ENCODE results near the gene CFAP20DC. TPM values are rescaled to one million over a fixed set of nuclear protein-coding genes. Genes with fewer than 3 reads are reported as not detected.
"Not testable (repeated sequence)": the region's sequence is repeated elsewhere in the genome, so short reads cannot be mapped to it uniquely, and the experiment has no call there.

Gene CFAP20DC
- total RNA-seq, 2 experiments from 2014 or later, result 0.89 to 1.2 TPM

- ChIA-PET POLR2A (no interaction called here), CTCF (no interaction called here)
Measured at GRCh38 chr3:58833491-58833890, 216.3 kb downstream of the CFAP20DC start.

DNA sequence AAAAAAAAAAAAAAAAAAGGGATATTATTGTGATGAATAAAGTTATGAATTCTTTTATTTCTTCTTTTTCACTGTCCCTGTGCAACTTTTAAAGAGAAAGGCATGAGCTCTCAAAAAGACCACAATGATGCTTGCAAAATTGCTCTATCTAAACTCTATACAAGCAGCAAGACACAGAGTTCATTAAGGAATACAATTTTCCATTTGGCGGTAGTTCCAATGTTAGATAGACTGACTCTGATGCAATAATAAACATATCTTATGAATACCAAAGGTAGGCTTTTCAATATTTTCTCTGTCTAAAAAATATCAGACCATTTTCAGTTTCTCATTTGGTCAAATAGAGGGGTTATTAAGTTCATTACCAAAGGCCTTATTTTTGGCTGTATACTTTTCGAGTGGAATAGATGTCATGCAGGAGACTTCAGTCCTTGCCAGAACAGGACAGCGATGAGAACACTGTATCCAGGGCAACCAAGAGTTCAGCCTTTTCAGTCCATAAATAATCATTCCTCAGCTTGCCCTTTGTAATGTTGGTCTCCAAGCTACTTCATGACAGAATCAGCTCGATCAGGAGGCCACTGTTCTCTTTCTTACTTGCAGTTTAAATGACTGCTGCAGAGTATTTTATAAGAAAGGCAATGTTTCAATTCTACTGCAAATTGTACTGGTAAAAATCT is 220.4 kb downstream of the CFAP20DC start:
- ChIA-PET POLR2A (no interaction called here), CTCF (interaction anchor here (0.6 kb wide), 1 partner anchor 30 kb away, joined by 5 read pairs; no protein-coding TSS in a partner anchor)

- CTCF ChIA-PET, result interaction anchor here (0.7 kb wide), 1 partner anchor 281 kb away, joined by 3 read pairs; no protein-coding TSS in a partner anchor
Measured at GRCh38 chr3:58824777-58825176, 225.0 kb downstream of the CFAP20DC start.

GRCh38 chr3:58824285-58824684 is 225.5 kb downstream of the CFAP20DC start:
- ChIA-PET CTCF (interaction anchor here (0.7 kb wide), 1 partner anchor 282 kb away, joined by 3 read pairs; no protein-coding TSS in a partner anchor), POLR2A (no interaction called here)

More at GRCh38 chr3:58824777-58825176, 225.0 kb downstream of the CFAP20DC start:
- POLR2A ChIA-PET, result no interaction called here

GRCh38 chr3:58806551-58807244 is 243.1 kb downstream of the CFAP20DC start:
- CTCF ChIA-PET, POLR2A ChIA-PET: not testable (repeated sequence)

- CTCF ChIA-PET, result no interaction called here
- POLR2A ChIA-PET, result no interaction called here
Measured at GRCh38 chr3:58804914-58805313, 244.9 kb downstream of the CFAP20DC start.

DNA sequence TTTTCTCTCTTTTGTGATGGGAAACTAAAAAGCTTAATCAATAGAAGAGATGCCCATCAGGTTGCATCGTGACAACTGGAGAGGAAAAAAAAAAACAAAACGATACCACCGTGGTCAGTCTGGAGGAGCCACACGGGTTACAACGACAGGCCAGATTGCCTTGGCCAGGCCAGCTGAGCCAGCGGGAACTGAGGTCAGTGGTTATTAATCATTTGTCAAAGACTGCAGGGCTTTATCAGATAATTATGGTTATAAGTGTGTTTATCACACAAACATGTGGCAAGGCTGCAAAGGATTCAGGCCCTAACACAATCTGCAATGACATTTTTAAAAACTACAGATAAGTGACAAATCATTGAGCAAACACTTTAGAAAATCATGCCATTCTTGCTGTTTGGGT is 248.3 kb downstream of the CFAP20DC start:
- POLR2A ChIA-PET, result no interaction called here
- CTCF ChIA-PET, result no interaction called here

DNA sequence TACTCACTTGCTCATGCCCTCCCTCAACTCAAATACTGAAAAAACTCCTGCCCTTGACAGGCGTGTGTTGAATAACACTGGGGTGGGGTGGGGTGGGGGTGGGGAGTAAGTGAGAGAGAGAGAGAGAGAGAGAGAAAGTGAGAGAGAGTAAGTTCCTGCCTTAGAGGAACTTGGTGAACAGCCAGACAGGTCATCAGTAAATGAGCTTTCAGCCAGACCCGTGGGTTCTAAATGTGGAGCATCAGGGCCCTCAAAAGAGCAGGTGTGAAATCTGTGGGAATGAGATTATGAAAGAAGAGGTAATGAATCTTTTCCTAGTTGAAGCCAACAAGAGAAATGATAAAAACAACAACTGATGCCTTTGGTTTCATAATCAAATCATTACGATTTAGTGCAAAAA is 248.9 kb downstream of the CFAP20DC start:
- CTCF ChIA-PET, result no interaction called here
- POLR2A ChIA-PET, result no interaction called here

DNA sequence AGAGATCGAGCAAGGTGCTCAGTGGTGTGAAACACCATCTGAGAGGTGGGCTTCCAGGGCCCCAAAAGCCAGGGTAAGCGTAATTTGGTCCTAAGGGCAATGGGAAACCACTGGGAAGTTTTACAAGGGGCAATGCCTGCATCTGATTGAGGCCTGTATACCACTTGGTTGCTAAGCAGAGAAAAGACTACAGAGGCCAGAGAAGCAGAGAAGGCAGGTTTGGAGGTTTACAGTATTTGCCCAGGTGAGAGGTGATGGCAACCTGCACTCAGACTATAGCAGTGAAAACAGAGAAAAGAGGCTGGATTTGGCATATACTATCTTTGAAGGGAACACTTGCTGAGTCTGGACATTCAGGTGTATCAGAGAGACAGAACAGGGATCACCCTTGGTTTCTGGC is 249.8 kb downstream of the CFAP20DC start:
- POLR2A ChIA-PET, result no interaction called here
- CTCF ChIA-PET, result no interaction called here

- POLR2A ChIA-PET, result no interaction called here
- CTCF ChIA-PET, result no interaction called here
Measured at GRCh38 chr3:58799271-58799670, 250.6 kb downstream of the CFAP20DC start.

DNA sequence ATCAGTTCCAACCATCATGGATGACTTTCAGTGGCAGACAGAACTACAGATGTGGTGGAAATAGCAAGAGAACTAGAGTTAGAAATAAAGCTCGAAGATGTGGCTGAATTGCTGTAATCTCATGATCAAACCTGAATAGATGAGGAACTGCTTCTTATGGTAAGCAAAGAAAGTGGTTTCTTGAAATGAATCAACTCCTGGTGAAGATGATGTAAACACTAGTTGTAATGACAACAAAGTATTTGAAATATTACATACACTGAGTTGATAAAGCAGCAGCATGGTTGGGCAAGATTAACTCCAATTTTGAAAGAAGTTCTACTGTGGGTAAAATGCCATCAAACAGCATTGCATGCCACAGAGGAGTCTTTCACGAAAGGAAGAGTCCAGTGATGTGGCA is 251.5 kb downstream of the CFAP20DC start:
- POLR2A ChIA-PET, result no interaction called here
- CTCF ChIA-PET, result no interaction called here

DNA sequence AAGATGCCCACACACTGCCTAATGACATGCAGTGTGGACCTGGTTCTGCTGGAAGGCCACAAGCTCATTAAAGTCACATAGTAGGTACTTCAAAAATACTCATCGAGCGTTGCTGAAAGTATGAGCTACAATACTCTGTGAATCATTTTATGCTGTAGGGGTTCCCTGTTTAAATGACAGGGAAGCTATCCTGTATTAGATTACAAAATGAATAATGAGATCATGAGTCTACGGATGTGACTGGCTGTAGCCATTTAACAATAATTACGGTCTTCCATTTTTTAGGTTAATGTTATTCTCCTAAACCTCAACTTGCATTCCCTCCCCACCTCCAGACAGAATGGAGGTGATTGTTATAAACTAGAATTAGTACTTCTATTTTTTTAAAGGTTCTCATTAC is 255.1 kb downstream of the CFAP20DC start:
- CTCF ChIA-PET, result no interaction called here

GRCh38 chr3:58793938-58794337 is 255.9 kb downstream of the CFAP20DC start:
- ChIA-PET POLR2A (no interaction called here), CTCF (no interaction called here)

More for the DNA sequence above, 255.1 kb downstream of the CFAP20DC start:
- POLR2A ChIA-PET, result no interaction called here

- CTCF ChIA-PET, result no interaction called here
- POLR2A ChIA-PET, result no interaction called here
Measured at GRCh38 chr3:58792921-58793451, 256.8 kb downstream of the CFAP20DC start.

- CTCF ChIA-PET, result no interaction called here
- POLR2A ChIA-PET, result no interaction called here
Measured at GRCh38 chr3:58789385-58789784, 260.4 kb downstream of the CFAP20DC start.

DNA sequence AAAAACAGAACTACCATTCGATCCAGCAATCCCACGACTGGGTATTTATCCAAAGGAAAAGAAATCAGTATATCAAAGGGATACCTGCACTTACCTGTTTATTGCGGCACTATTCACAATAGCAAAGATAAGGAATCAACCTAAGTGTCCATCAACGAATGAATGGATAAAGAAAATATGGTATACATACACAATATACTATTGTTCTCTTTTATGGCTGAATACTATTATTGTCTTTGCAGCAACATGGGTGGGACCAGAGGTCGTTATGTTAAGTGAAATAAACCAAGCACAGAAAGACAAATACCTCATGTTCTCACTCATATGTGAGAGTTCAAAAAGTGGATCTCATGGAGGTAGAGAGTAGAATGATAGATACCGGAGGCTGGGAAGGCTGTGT is 264.9 kb downstream of the CFAP20DC start:
- ChIA-PET POLR2A (no interaction called here), CTCF (no interaction called here)

- CTCF ChIA-PET, result no interaction called here
- POLR2A ChIA-PET, result no interaction called here
Measured at GRCh38 chr3:58784425-58784824, 265.4 kb downstream of the CFAP20DC start.

DNA sequence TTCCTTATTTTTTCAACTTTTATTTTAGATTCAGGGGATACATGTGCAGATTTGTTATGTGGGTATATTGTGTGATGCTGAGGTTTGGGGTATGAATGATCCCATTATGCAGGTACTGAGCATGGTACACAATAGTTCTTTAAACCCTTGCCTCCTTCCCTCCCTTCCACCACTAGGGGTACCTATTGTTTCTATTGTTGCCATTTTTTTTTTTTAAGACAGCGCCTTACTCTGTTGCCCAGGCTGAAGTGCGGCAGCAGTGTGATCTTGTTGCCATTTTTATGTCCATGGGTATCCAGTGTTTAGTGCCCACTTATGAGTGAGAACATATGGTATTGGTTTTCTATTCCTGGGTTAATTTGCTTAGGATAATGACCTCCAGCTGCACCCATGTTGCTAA is 266.0 kb downstream of the CFAP20DC start:
- POLR2A ChIA-PET, result no interaction called here
- CTCF ChIA-PET, result no interaction called here

- ChIA-PET POLR2A (no interaction called here), CTCF (interaction anchor here (0.6 kb wide), 1 partner anchor 1374 kb away, joined by 5 read pairs; no protein-coding TSS in a partner anchor)
Measured at GRCh38 chr3:58779934-58780333, 269.9 kb downstream of the CFAP20DC start.

GRCh38 chr3:58776231-58776630 is 273.6 kb downstream of the CFAP20DC start:
- POLR2A ChIA-PET, result no interaction called here
- CTCF ChIA-PET, result interaction anchor here (0.7 kb wide), 1 partner anchor 146 kb away, joined by 4 read pairs; no protein-coding TSS in a partner anchor

- ChIA-PET CTCF (no interaction called here), POLR2A (no interaction called here)
Measured at GRCh38 chr3:58772462-58772861, 277.4 kb downstream of the CFAP20DC start.
